LNCaP clone FGC (cell line): ENCODE data around the gene ANXA11.

Experiments
- DNase-seq: peaks from one replicate; pipeline ENCODE4 v3.0.0-alpha.2; 2011; ENCODE audit warnings: low read depth
- H3K4me3 ChIP-seq: 2 replicates; pipeline ENCODE4 v1.5.1; 2011; ENCODE audit warnings: mild to moderate bottlenecking, low read depth, low read length, control low read depth
- CTCF ChIP-seq: IDR thresholded peaks from 2 replicates; pipeline ENCODE4 v1.5.1; 2012; ENCODE audit warnings: mild to moderate bottlenecking; ENCODE audit not compliant: control insufficient read depth, insufficient read depth; ENCODE audit errors: extremely low read depth

ANXA11 gene

DNA sequence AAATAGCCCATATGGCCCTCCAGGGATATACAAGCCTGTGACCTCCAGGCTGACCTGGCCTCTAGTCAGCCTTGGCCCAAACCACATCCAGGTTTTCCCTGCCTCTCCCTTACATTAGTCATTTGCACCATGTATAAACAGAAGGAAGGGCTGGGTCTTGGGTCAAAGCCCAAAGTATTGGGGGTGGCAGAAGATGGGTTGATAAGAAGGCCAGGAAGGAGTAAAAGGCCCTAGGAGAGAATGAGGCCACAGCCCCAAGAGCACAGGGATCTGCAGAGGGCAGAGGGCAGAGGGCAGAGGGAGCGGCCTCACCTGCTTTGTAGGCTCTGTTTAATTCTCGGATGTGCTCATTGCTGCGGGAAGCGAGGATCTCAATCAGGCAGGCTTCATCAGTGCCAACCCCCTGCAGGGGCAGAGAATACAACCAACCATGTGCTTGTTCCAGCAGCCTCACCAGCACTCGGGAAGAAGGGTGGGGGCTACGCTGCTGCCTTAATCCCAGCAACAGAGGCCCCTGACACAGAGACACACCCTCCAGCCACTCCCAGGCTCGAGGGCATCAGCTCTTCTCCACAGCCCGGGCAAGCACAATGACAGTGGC is 41.5 kb downstream of the ANXA11 start:
- no peak for DNase-seq
- H3K4me3 ChIP-seq = no peak overlapping the region
- TF ChIP-seq CTCF = no peak

- H3K4me3 ChIP-seq = no peak overlapping the region
- DNase-seq = no peak
- no peak for TF ChIP-seq CTCF
Observed at GRCh38 chr10:80161321-80162083, 43.8 kb downstream of the ANXA11 start.

DNA sequence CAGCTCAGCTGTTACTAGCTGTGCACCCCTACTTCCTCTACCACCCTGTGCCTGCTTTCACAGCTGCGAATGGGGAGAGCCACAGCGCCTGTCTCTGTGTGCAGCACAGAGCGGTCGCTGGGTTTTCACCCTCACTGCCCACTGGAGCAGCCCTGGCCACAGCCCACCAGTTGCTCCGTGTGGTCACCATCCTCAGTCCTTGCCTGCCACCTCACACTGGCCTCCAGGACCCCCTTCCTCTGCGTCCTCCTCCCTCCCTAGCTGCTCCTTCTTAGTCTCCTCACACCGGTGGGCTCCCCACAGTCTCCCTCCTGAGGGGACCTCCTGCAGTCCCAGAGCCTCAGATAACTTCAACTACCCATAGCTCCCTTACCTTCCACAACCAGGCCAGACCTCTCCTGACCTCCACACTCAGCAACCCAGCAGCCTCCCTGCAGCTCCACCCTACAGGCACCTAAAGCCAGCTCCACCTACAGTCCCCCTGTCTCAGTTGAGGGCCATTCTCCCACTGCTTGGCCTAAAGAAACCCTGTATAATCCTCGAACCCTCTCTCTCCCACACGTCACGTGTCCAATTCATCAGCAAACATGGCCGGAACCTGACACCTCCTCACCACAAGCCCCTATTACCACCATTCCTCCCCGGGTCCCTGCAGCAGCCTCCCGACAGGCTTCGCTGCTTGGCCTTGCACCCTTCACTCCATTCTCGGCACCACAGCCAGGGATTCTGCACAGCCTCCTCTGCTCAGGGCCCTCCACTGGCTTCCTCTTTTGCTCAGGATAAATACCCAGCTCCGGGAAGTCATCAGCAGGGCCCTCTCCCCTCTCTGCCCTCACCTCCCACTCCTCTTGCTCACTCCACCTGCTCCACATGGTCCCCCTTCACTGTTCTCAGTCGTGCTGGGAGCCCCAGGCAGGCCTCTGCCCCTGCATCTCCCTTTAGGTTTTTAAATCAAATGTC is 44.7 kb downstream of the ANXA11 start:
- TF ChIP-seq CTCF = no peak
- no peak for DNase-seq

DNA sequence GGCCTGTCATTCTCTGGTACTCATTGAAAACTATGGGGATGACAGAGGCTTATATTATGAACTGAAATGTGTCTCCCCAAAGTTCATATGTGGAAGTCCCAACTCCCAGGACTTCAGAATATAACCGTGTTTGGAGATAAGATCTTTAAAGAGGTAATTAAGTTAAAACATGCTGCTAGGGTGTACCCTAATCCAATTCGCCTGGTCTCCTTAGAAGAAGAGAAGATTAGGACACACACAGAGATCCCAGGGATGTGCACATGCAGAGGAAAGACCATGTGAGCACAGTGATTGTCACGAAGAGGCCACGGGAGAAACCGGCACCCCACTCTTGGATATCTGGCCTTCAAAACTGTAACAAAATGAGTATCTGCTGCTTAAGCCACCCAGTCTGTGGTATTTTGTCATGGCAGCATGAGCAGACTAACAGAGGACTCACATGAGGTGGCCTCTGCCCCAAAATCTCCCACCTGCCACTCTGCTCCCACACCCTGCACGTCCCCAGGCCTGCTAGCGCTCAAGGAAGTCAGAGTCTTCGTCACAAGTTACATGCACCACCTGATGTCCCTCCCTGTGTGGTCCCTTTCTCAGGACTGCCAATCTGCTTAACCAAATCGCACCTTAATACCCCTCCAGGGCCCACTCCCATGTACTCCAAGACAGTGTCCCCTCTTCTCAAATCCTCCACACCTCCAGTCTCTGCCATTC is 46.0 kb downstream of the ANXA11 start:
- no peak for TF ChIP-seq CTCF
- no peak for DNase-seq
- no peak overlapping the region for H3K4me3 ChIP-seq

More for the DNA sequence above, 44.7 kb downstream of the ANXA11 start:
- H3K4me3 ChIP-seq = no peak overlapping the region

DNA sequence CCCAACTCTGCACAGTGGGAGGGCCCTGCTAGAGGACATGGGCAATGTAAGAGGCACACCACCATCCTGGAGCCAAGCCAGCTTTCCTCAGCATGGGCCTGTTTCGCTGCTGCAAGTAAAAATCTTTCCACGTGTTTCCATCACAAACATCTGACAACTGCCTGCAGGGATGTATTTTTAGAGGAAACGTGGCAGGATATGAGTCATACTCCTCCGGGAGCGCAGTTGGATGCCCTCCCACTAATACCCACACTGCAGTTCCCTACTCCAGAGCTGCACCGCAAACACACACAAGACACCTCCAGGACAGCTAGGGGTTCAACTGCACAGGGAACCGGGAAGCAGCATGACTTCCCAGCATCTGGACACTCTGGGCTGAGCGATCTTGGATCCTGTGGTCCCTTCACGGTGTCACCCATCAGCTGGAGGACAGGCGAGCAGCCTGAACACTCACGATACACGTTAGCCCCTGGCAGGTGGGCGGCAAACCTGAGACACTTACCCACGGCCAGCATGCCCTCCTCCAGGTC is 46.7 kb downstream of the ANXA11 start:
- no peak for TF ChIP-seq CTCF
- H3K4me3 ChIP-seq = no peak overlapping the region
- DNase-seq = no peak

DNA sequence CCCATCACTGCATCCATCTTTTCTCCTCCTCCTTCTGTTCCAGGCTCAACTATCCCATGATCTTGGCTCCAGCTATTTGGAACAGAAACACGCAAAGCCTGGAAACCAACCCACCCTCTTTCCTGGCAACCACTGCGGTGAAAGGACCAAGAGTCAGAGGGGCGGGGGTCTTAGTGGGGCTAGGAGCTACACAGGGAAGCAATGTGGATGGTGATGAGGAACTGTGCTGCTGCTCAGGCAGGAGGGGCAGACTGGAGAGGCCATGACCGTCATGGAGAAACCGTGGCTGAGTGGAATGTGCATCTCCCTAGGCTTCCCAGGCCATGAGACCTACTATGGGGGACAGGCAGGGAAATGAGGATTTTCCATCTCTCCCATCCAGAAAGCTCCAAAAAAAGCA is 47.2 kb downstream of the ANXA11 start:
- DNase-seq = no peak
- no peak for TF ChIP-seq CTCF
- no peak overlapping the region for H3K4me3 ChIP-seq
